Fibroblast of villous mesenchyme (primary cell): ENCODE results near the gene IFI16. TPM values are rescaled to one million over a fixed set of nuclear protein-coding genes. Genes with fewer than 3 reads are reported as not detected.

Experiments used
- DNase-seq: peaks from one replicate; pipeline ENCODE4 v3.0.0-alpha.2; 2010; ENCODE audit warnings: low read depth
- H3K4me3 ChIP-seq: 2 replicates; pipeline ENCODE4 v1.5.1; 2011; ENCODE audit warnings: low read depth, mild to moderate bottlenecking, low read length
- CTCF ChIP-seq: IDR thresholded peaks from 2 replicates; pipeline ENCODE4 v1.5.1; 2012; ENCODE audit warnings: low read depth, mild to moderate bottlenecking, low read length; ENCODE audit not compliant: insufficient read depth
- total RNA-seq: library from RNA; depleted of rRNA; stranded (reverse); fragments of >200 nt; gene quantifications from 2 replicates; pipeline ENCODE4 v1.2.3, GENCODE V29; 2012

IFI16 gene
- total RNA-seq, 1 donor = 60.5 TPM

- no peak for DNase-seq
- no peak for TF ChIP-seq CTCF
- H3K4me3 ChIP-seq = no peak overlapping the region
Measured at GRCh38 chr1:159083013-159083412, 73.3 kb downstream of the IFI16 start.

GRCh38 chr1:159084152-159084551 is 74.4 kb downstream of the IFI16 start:
- H3K4me3 ChIP-seq = no peak overlapping the region
- TF ChIP-seq CTCF = no peak
- DNase-seq = no peak

GRCh38 chr1:159084867-159085266 is 75.2 kb downstream of the IFI16 start:
- no peak for DNase-seq
- TF ChIP-seq CTCF = no peak
- H3K4me3 ChIP-seq = no peak overlapping the region

GRCh38 chr1:159088050-159088449 is 78.3 kb downstream of the IFI16 start:
- no peak overlapping the region for H3K4me3 ChIP-seq
- peak; percentile 56 for DNase-seq
- no peak for TF ChIP-seq CTCF

- no peak for DNase-seq
- H3K4me3 ChIP-seq = no peak overlapping the region
- TF ChIP-seq CTCF = no peak
Measured at GRCh38 chr1:159088546-159089183, 79.0 kb downstream of the IFI16 start.

- no peak for DNase-seq
- TF ChIP-seq CTCF = peak; percentile 45
- H3K4me3 ChIP-seq = no peak overlapping the region
Measured at GRCh38 chr1:159089184-159089791, 79.6 kb downstream of the IFI16 start.
